ENCODE measurements around the gene GSTM4.

The GSTM4 gene

GRCh38 chr1:109624201-109625010 lies 31.5 kb upstream of the GSTM4 start:
- DNase-seq (ENCODE audit: low spot score): no peak

- no peak for DNase-seq (ENCODE audit: low spot score)
These were observed 30.7 kb upstream of the GSTM4 start for GRCh38 chr1:109625176-109625575.

GRCh38 chr1:109625601-109626560 lies 30.0 kb upstream of the GSTM4 start:
- no peak for DNase-seq (ENCODE audit: low spot score)

- no peak for DNase-seq (ENCODE audit: low spot score)
These were observed 29.1 kb upstream of the GSTM4 start for GRCh38 chr1:109626682-109627408.

GRCh38 chr1:109627692-109628399 lies 28.1 kb upstream of the GSTM4 start:
- DNase-seq (ENCODE audit: low spot score): no peak

- DNase-seq (ENCODE audit: low spot score): no peak
These were observed 27.2 kb upstream of the GSTM4 start for GRCh38 chr1:109628540-109629321.

GRCh38 chr1:109629372-109630030 lies 26.4 kb upstream of the GSTM4 start:
- DNase-seq (ENCODE audit: low spot score): no peak

GRCh38 chr1:109630081-109630897 lies 25.6 kb upstream of the GSTM4 start:
- no peak for DNase-seq (ENCODE audit: low spot score)

- DNase-seq (ENCODE audit: low spot score): no peak
These were observed 24.9 kb upstream of the GSTM4 start for GRCh38 chr1:109630898-109631512.

- no peak for DNase-seq (ENCODE audit: low spot score)
These were observed 24.1 kb upstream of the GSTM4 start for GRCh38 chr1:109631513-109632505.

DNA sequence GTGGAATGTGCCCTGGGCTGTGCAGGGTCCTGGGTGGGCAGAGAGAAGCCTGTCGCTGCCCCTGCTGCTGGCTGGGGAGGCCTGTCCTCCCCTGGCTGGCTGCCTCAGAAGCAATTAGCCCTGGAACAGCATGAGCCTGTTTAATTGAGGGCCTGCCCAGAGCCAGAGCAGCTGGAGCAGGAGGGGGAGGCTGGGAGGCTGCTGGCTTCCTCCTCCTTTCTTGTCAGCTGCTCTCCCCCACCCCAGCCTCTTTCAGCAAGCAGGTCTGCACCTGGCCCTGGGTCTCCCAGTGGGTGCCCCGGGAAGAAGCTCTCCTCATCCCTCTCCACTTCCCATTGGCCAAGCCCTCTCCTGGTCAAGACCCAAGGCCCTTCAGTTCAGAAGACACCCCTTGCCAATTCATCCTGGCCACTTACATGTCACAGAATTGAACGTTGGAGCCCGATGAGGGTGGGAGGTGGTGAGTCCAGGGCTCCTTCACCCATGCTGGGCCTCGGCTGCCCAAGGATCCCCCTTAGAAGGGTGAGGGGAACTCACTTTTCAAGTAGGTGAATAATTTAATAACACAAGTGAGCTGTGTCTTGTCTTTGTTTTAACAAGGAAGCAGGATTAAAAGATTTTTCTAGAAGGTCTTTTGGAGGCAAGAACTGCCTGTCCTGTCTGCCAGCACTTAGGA lies 23.1 kb upstream of the GSTM4 start:
- peak; percentile 77 for DNase-seq (ENCODE audit: low spot score)

DNA sequence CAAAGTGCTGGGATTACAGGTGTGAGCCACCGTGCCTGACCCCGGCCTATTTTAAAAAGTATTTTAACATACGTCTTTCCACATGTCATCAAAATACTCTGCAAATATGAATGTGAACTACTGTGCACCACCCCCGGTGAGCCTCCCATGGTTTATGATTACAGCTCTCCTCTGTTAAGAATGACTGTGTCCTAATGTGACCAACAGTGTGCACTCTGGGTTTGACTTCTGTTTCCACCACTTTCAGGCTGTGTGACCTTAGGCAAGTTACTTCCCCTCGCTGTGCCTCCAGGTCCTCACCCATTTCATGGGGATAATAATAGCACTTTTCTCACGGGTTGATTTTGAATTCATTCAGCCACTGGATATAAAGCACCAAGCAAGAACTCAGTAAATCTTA lies 21.6 kb upstream of the GSTM4 start:
- no peak for DNase-seq (ENCODE audit: low spot score)

DNA sequence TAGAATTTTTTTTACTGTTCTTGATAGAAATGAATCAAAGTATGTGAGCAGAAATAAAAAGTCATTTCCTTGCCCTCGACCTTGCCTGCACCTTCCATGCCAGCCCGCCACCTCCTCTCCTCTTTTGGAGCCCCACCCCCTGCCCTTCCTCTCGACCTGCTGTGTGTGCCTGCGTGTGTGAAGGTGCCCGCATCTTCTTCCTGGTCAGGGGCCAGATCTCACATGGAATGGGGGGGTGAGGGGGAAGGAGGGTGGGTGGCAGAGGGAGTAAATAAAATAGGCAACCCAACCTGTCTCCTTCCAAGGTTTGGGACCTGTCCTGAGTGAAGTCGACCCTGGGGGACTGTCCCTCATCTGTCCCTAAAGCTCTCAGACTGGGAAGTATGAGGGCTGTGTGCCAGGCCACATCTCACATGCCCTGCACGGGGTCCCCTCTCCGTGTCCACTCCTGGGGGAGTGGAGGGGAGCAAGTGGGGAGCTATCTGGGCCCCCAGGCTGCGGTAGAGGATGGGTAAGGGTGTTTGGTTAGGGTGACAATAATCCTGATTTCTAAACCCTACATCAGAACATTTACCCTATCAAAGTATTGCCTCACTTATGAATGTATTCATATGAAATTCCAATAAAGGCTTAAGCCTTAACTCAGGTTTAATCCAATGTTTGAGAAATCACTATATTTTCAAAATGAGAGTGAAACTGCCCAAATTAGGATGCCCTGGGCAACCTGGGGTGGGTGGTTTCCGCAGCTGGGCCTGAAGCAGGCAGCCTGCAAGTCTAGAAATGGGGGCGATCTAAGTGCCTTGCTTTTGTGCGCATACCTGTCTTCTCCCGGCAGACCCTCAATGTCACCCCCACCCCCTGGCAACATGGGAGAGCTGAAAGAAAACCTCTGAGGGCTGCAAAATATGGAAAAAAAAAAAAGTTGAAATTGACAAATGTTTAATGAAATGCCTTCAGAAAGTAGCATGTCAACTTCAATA lies 20.8 kb upstream of the GSTM4 start:
- DNase-seq (ENCODE audit: low spot score): no peak

DNA sequence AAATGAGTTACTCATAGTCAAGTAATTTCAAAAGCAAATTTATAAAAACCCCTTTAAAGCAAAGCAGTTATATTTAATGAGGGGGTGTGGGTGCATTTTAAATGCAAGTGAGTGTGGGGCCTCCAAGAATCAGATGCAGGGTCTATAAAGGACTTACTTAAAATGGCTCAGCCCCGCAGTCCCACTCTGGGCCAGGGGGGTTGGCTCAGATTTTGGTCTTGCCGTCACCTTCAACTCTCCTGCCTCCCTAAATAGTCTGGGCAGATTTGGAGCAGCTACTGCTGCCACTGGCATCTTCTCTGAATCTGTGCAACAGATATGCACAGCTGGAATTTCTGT lies 20.1 kb upstream of the GSTM4 start:
- no peak for DNase-seq (ENCODE audit: low spot score)

- DNase-seq (ENCODE audit: low spot score): no peak
These were observed 19.5 kb upstream of the GSTM4 start for GRCh38 chr1:109636201-109636952.

Measured in SK-N-DZ (cell line).